Neural cell (in vitro differentiated cells): ENCODE measurements around the gene NELL1. TPM values are rescaled to one million over a fixed set of nuclear protein-coding genes. Genes with fewer than 3 reads are reported as not detected.

Source experiments
- H2AFZ ChIP-seq: fragments of 200-600, 300-800 bp; sonication (generic), shearing (Covaris generic); 2 replicates; pipeline ENCODE4 v1.6.0; 2014; ENCODE audit warnings: low read depth, mild to moderate bottlenecking, antibody characterized with exemption, low read length, moderate library complexity
- H3F3A ChIP-seq: fragments of 200-600 bp; shearing (Covaris generic); 2 replicates; pipeline ENCODE4 v1.6.1; 2016; ENCODE audit warnings: mild to moderate bottlenecking, moderate library complexity, mixed read lengths, antibody characterized with exemption, low read length; ENCODE audit not compliant: insufficient read depth, poor library complexity, severe bottlenecking
- H3K27ac ChIP-seq: fragments of 200-600, 300-800 bp; sonication (generic), shearing (Covaris generic); 2 replicates; pipeline ENCODE4 v1.5.1; 2014; ENCODE audit warnings: mild to moderate bottlenecking, low read length, moderate library complexity
- H3K27me3 ChIP-seq: fragments of 300-800, 200-600 bp; sonication (generic), shearing (Covaris generic); 2 replicates; pipeline ENCODE4 v1.6.0; 2014; ENCODE audit warnings: mild to moderate bottlenecking, low read depth, low read length, moderate library complexity; ENCODE audit not compliant: insufficient read depth
- H3K36me3 ChIP-seq: fragments of 300-800, 200-600 bp; sonication (generic), shearing (Covaris generic); 2 replicates; pipeline ENCODE4 v1.5.1; 2014; ENCODE audit warnings: mild to moderate bottlenecking, antibody characterized with exemption, low read length, moderate library complexity; ENCODE audit not compliant: insufficient read depth
- H3K4me2 ChIP-seq: fragments of 300-800, 200-600 bp; sonication (generic), shearing (Covaris generic); 2 replicates; pipeline ENCODE4 v1.6.0; 2014; ENCODE audit warnings: mild to moderate bottlenecking, low read length
- H3K4me3 ChIP-seq: fragments of 300-800, 200-600 bp; sonication (generic), shearing (Covaris generic); 2 replicates; pipeline ENCODE4 v1.5.1; 2014; ENCODE audit warnings: mild to moderate bottlenecking, low read length, moderate library complexity
- H3K79me2 ChIP-seq: fragments of 200-600 bp; shearing (Covaris generic); replicated peaks from 2 replicates; pipeline ENCODE4 v1.6.0; 2014; ENCODE audit warnings: mild to moderate bottlenecking, low read length, moderate library complexity; ENCODE audit not compliant: insufficient read depth
- H3K9ac ChIP-seq: fragments of 300-800, 200-600 bp; sonication (generic), shearing (Covaris generic); 2 replicates; pipeline ENCODE4 v1.6.1; 2016; ENCODE audit warnings: mild to moderate bottlenecking, low read length, mixed read lengths
- H3K9me2 ChIP-seq: fragments of 200-600 bp; shearing (Covaris generic); 2 replicates; pipeline ENCODE4 v1.6.1; 2016; ENCODE audit warnings: mild to moderate bottlenecking, low read length, mixed read lengths; ENCODE audit not compliant: insufficient read depth
- H3K9me3 ChIP-seq: fragments of 200-600, 300-800 bp; sonication (generic), shearing (Covaris generic); 2 replicates; pipeline ENCODE4 v1.6.1; 2016; ENCODE audit warnings: mild to moderate bottlenecking, mixed run types, low read length, moderate library complexity, mixed read lengths
- H4K20me1 ChIP-seq: fragments of 200-600 bp; shearing (Covaris generic); 2 replicates; pipeline ENCODE4 v1.6.1; 2016; ENCODE audit warnings: mild to moderate bottlenecking, mixed run types; ENCODE audit not compliant: insufficient read depth
- CTCF ChIP-seq: fragments of 450-650 bp; IDR thresholded peaks from 2 replicates; pipeline ENCODE4 v1.5.1; 2014; ENCODE audit warnings: antibody characterized with exemption, mild to moderate bottlenecking, moderate library complexity; ENCODE audit not compliant: poor library complexity, severe bottlenecking
- EP300 ChIP-seq: fragments of 450-650 bp; conservative IDR thresholded peaks from 2 replicates; pipeline ENCODE4 v1.6.1; 2014; ENCODE audit warnings: antibody characterized with exemption, mild to moderate bottlenecking, moderate library complexity; ENCODE audit not compliant: poor library complexity, severe bottlenecking
- EZH2 ChIP-seq: fragments of 200-600, 300-800 bp; shearing (Covaris generic), sonication (generic); IDR thresholded peaks from 2 replicates; pipeline ENCODE4 v1.6.1; 2014; ENCODE audit warnings: antibody characterized with exemption, low read length, borderline replicate concordance, mild to moderate bottlenecking; ENCODE audit not compliant: insufficient read depth, poor library complexity, severe bottlenecking
- MXI1 ChIP-seq: fragments of 450-650 bp; conservative IDR thresholded peaks from 2 replicates; pipeline ENCODE4 v1.6.1; 2014; ENCODE audit warnings: antibody characterized with exemption, mild to moderate bottlenecking; ENCODE audit not compliant: poor library complexity, severe bottlenecking
- POLR2AphosphoS5 ChIP-seq: IDR thresholded peaks from 2 replicates; pipeline ENCODE4 v1.6.1; 2012
- RAD21 ChIP-seq: fragments of 450-650 bp; conservative IDR thresholded peaks from 2 replicates; pipeline ENCODE4 v1.6.1; 2014; ENCODE audit warnings: antibody characterized with exemption, mild to moderate bottlenecking, moderate library complexity
- REST ChIP-seq: IDR thresholded peaks from 2 replicates; pipeline ENCODE4 v1.6.1; 2012; ENCODE audit warnings: borderline replicate concordance
- SMC3 ChIP-seq: fragments of 450-650 bp; conservative IDR thresholded peaks from 2 replicates; pipeline ENCODE4 v1.6.1; 2014; ENCODE audit warnings: antibody characterized with exemption, mild to moderate bottlenecking, moderate library complexity; ENCODE audit not compliant: poor library complexity
- TAF1 ChIP-seq: IDR thresholded peaks from 2 replicates; pipeline ENCODE4 v1.6.1; 2012; ENCODE audit warnings: low read depth
- polyA plus RNA-seq: library from polyadenylated mRNA; depleted of rRNA; stranded (reverse); fragments of >200 nt; gene quantifications from 2 replicates; pipeline ENCODE4 v1.2.3, GENCODE V29; 2014

Gene NELL1
- polyA plus RNA-seq, 1 donor from 2014 or later = 70.4 TPM

DNA sequence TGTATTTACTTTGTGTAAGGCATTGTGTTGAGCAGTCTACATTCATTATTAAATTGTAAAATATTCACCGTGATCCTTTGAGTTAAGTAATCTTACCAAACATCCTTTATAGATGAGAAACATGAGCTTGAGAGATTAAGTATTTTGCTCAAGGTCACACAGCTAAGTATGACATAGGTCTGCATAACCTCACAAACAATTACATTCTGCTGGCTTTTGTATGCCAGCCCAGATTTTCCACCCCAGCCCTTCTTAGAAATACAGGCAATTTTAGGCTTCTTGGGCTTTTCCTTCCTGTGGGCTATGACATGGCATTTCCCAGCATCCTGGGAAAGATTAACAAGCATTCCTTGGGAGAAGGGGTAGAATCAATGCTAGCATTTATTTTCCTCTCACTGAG is 357.3 kb downstream of the NELL1 start:
- H4K20me1 ChIP-seq = no peaks in the 10 kb centered on the region
- no peak overlapping the region for H3K27ac ChIP-seq
- no peaks in the 10 kb centered on the region for H3K9me3 ChIP-seq
- no peak for TF ChIP-seq EZH2
- no peak for TF ChIP-seq MXI1
- TF ChIP-seq SMC3 = no peak
- TF ChIP-seq REST = no peak
- TF ChIP-seq TAF1 = no peak
- no peak for TF ChIP-seq EP300
- TF ChIP-seq RAD21 = no peak
- TF ChIP-seq CTCF = no peak
- TF ChIP-seq POLR2AphosphoS5 = no peak
- H3K9me2 ChIP-seq = no peaks in the 10 kb centered on the region
- no peak overlapping the region for H2AFZ ChIP-seq
- no peaks in the 10 kb centered on the region for H3K36me3 ChIP-seq
- no peak overlapping the region for H3K4me2 ChIP-seq
- no peaks in the 10 kb centered on the region for H3F3A ChIP-seq
- H3K79me2 ChIP-seq = no peaks in the 10 kb centered on the region
- no peak overlapping the region for H3K9ac ChIP-seq
- no peaks in the 10 kb centered on the region for H3K27me3 ChIP-seq
- no peak overlapping the region for H3K4me3 ChIP-seq

GRCh38 chr11:21037850-21038249 is 368.5 kb downstream of the NELL1 start:
- Histone ChIP-seq H3K27me3 (no peaks in the 10 kb centered on the region), H2AFZ (no peak overlapping the region), H4K20me1 (no peaks in the 10 kb centered on the region), H3K4me2 (no peak overlapping the region), H3F3A (no peaks in the 10 kb centered on the region), H3K27ac (no peak overlapping the region), H3K79me2 (no peaks in the 10 kb centered on the region), H3K9me2 (no peaks in the 10 kb centered on the region), H3K36me3 (no peaks in the 10 kb centered on the region), H3K9me3 (no peaks in the 10 kb centered on the region), H3K4me3 (no peak overlapping the region), H3K9ac (no peak overlapping the region)
- TF ChIP-seq RAD21 (no peak), EZH2 (no peak), EP300 (no peak), MXI1 (no peak), TAF1 (no peak), SMC3 (no peak), CTCF (no peak), POLR2AphosphoS5 (no peak), REST (no peak)
